Activated CD4-positive, alpha-beta T cell treated with anti-CD3 and anti-CD28 coated beads, Interleukin-2, amount 50 U/mL, for 48 hours (primary cell): Measurements from ENCODE around the gene NUP62.

ENCODE experiments used
- DNase-seq, 2 experiments: peaks; one replicate each; pipeline ENCODE4 v3.0.0-alpha.2; 2020

Gene NUP62

DNA sequence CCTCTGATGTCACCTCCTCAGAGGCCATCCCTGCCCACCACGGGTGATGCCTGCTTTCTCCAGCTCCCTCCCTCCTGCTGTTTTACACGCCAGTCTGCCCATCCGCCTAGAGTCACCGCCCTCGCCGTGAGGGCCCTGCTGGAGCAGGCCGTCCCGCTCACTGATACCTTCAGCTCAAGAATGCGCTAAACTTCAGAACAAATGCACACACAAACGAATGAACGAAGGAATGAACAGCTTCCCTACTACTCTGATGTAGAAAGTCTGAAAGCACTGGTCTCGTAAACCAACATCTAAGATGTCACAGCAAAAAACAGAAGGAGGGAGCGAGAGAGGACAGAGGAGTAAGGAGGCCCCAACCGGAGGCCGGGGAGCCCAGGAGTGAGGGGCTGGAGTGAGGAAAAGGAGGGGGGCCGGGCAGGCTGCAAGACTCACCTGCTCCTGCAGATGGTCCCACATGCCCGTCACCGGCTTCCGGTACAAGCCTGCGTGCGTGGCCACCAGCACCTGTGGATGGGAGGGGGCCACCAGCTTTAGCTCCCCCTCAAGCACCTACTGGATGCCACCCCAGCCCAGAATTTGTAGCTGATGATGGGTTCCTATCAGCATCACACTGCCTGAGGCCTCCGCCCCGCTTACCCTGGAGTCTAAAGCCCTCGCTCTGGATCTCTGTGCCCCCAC, 65.9 kb downstream of the NUP62 start:
- DNase-seq: no peak

DNA sequence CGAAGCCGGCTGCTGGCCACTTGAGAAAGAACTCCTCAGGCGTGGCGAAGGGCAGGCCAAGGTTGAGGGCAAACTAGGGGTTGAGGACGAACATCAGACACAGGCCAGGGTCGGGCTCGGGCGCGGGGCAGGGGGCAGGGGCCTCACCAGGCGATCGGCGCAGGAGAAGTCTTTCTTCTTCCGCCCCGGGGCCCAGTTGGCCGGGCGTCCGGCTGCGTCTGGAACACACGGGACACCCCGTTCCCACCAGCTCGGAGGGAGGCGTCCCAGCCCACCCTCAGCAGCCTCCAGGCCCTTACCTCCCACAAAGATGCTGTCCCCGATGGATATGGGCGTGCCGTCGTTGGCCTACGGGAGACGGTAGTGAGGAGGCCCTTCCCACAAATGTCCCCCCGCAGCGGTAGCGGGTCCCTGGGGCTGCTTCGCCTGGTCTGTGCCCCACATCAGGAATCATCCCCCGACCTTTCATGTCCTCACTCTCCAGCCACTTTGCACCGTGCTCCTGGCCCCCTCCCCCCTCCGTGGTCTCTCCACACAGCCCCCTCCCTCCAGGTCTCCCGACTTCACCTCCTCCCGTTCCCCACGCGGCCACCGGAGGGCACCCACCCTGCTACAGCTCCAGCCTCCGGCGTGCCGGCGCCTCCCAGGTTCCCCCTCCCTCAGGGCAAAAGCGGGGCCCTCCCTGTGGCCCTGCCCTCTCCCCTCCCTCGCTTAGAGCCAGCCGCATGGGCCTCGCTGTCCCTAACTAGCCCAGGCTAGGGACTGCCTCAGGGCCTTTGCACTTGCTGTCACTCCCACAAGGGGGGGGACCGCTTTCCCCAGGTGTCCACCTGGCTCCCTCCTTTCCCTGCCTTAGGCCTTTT, 66.7 kb downstream of the NUP62 start:
- no peak for DNase-seq

DNA sequence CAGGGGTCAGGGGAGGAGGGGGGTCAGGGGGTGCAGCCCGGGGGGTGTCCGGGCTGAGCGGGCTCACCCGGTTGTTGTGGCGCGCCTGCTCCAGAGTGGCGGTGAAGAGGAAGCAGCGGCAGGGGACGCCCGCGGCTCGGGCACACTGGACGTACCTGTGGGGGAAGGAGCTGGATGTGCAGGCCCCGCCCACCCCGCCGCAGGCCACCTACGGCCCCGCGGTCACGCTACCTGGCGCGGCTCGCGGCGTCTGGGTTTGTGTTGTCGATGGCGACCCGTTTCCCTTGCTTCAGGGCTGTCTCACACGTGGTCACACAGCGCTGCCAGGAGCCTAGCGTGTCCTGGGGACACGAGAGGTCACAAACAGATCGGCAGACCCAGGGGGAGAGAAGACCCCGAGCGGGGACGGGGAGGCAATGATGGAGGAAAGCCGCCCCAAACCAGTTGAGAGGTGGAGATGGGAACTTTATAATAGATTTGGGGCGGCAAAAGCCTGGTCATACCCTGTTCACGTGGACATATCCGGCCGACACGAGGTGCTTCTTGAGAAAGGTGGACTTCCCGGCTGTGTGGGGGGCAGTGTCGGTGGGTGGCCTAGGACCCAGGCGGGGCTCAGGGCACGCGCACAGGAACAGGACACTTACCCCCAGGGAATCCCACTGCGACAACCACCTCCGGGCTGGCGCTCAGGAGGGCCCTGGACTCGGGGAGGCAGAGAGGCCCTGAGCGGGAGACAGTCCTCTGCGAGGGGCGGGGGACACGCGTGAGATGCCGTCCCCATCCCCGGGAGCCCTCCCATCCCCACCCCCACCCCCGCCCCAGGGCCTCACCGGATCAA, 67.5 kb downstream of the NUP62 start:
- DNase-seq: no peak

DNA sequence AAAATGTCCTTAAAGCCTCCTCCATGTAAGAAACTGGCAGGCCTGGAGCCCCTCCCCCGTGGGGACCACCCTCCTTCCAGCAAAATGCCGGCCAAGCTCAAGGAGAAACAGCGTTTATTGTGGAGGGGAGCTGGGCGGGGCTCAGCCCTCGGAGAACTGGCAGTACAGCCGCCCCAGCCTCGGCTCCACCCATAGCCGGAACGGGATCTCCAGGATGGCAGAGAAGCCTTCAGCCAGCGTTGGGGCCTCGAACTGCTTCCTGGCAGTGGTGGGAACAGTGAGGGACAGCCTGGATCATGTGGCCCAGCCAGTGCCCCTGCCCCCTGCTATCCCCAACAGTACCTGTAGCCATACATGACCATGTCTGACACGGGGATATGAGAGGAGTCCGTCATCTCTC, 68.2 kb downstream of the NUP62 start:
- no peak for DNase-seq

DNA sequence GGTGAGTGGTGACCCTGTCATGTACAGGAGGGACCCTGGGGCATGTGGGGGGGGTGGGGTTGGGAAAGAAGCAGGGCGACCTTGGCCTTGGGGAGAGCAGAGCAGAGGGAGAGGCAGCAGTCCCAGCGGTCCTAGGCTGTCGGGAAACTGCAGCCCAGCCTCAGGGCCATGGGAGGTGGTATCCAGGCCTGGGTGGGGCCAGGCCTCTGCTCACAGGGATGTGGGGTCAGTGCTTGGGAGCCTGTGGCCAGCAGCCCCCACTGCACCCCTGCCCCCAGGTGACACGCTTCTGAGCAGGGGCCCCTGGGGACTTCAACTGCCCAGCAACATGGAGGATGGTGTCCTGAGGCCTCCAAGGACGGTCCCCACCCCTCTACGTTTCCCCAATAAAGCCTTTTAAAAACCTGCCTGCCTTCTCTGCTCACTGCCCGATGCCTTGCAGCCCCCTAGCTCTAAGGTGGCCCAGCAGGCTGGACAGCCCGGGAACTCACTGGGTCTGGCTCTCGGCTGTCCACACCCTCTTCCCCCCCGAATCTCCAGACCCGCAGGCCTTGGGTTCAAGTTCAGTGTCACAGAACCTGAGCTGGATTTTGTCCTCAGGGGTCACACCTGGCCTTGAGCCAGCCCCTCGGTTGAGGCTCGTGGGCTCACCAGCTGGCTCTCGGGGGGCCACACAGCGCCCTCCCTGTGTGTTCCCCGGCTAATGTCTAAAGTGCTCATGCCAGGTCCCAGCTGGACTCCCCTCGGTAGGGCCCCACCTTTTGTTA, 68.8 kb downstream of the NUP62 start:
- DNase-seq: no peak

DNA sequence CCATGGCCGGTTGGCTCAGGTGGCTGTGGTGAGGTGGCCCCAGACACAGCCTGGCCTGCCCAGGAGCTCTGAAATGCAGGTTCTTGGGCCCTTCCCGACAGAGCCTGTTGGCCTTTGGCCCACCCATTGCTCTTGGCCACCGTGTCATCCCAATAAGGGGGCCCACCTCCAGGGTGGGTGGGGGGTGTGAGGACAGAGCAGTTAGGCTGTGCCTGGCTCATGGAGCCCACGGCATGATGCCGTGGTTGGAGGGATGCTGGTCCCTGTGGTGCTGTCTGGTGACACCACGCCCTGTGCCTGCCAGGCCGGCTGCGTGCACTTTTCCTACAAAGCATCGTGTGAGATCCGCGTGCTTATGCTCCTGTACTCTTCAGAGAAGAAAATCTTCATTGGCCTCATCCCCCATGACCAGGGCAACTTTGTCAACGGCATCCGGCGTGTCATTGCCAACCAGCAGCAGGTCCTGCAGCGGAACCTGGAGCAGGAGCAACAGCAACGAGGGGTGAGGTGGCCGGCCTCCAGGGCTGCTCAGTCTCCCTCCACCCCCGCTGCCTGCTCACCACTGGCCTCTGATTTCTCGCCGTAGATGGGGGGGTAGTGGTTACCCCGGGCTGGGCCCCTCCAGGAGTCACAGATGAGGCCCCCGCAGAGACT, 69.5 kb downstream of the NUP62 start:
- DNase-seq: no peak

DNA sequence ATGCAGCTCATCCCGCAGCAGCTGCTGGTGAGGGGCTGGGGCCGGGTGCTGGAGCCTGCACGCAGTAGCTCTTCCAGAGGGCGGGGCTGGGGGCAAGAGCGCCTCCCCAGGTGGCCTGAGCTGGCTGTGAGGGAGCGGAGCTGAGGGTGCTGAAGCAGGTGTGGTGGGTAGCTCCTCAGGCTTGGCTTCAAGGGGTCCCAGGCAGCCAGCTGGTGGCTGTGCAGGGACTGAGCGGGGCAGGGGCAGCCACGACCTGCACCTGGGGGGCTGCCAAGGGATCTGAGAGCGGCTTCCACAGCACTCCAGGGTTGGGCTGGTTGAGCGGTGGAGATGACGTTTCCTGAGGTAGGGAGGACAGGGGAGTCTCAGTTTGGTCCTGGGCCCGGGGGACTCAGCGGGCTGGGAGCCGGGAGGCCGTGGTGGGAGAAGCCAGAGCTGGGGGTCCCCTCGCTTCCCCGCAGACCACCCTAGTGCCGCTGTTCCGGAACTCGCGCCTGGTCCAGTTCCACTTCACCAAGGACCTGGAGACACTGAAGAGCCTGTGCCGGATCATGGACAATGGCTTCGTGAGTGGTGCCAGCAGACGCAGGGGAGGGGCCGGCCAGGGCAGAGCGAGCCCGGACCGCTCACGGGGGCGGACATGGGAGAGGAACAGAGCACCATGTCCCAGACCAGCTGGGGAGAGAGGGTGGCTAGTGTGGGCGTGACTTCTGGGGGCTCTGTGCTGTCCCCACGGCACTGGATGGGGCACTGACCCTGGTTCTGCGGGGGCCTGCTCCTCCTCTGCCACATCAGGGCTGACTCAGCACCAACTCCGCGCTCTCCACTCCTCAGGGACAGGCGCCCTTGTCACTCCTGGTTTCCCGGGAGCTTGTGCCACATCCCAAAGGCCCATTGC, 71.0 kb downstream of the NUP62 start:
- no peak for DNase-seq

DNA sequence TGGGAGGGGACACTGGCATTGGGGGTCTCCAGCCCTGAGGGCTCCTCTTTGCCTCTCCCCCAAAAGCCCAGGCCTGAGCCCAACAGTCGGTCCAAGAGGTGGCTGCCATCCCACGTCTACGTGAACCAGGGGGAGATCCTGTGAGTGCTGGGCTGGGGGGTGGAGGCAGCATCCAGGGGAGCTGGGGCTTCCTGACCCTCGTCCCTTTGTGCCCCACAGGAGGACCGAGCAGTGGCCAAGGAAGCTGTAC, 71.5 kb downstream of the NUP62 start:
- DNase-seq: no peak

DNA sequence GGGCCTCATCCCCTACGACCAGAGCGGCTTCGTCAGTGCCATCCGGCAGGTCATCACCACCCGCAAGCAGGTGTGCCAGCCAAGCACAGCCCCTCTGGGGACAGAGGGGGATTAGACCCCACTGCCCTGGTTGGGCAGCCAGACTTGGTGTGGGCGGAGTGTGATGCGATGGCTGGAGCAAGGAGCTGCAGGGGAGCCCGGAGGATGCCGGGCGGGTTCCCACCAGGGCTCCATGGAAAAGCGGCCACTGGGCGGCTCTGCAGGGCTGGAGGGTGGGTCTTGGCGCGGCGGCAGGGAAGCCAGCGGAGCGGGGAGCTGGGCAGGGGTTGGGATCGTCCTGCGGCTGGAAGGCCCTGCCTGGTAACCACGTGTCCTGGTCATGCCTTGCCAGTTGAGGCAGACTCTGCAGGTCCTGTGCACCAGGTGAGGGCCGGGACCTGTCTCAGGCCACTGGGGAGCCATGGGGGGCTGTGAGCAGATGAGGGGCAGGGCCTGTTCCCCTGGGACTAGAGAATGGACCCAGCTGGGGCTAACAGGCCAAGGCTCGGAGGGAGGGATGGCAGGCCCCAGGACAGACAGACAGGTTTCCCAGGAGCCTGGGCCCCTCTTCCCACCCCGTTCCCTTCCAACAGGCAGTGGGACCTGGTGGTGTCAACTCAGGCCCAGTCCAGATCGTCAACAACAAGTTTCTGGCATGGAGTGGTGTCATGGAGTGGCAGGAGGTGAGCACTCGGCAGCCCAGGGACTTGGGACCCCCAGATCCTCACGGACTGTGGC, 72.1 kb downstream of the NUP62 start:
- DNase-seq: no peak
